SU-DHL-6 (cell line): Measurements from ENCODE around the gene RINL.

ENCODE experiments used
- H2AFZ ChIP-seq: fragments of 200-600 bp; sonication (generic); 2 replicates; pipeline ENCODE4 v1.6.1; 2014; ENCODE audit warnings: low read depth, mild to moderate bottlenecking, moderate library complexity, mixed read lengths, antibody characterized with exemption, low read length; ENCODE audit not compliant: severe bottlenecking
- H3F3A ChIP-seq: fragments of 200-600 bp; shearing (Covaris generic); 2 replicates; pipeline ENCODE4 v1.6.0; 2016; ENCODE audit warnings: antibody characterized with exemption, mild to moderate bottlenecking; ENCODE audit not compliant: insufficient read depth
- H3K27ac ChIP-seq: fragments of 200-600 bp; sonication (generic); 2 replicates; pipeline ENCODE4 v1.5.1; 2016; ENCODE audit warnings: low read depth, mild to moderate bottlenecking, low read length, moderate library complexity, mixed read lengths
- H3K27me3 ChIP-seq: fragments of 200-600 bp; sonication (generic), shearing (Covaris generic); 2 replicates; pipeline ENCODE4 v1.6.0; 2014; ENCODE audit warnings: mild to moderate bottlenecking, low read length
- H3K36me3 ChIP-seq: fragments of 200-600 bp; sonication (generic); 2 replicates; pipeline ENCODE4 v1.6.1; 2014; ENCODE audit warnings: mild to moderate bottlenecking, low read length, mixed read lengths
- H3K4me2 ChIP-seq: fragments of 300-600, 200-600 bp; shearing (Covaris generic), sonication (generic); 2 replicates; pipeline ENCODE4 v1.6.0; 2014; ENCODE audit warnings: low read length, low read depth, mild to moderate bottlenecking; ENCODE audit not compliant: poor library complexity, severe bottlenecking
- H3K4me3 ChIP-seq: fragments of 200-600 bp; sonication (generic); 2 replicates; pipeline ENCODE4 v1.5.1; 2014; ENCODE audit warnings: antibody characterized with exemption, low read length, mild to moderate bottlenecking, mixed read lengths; ENCODE audit not compliant: insufficient read depth, poor library complexity, severe bottlenecking
- H3K79me2 ChIP-seq: fragments of 200-600 bp; sonication (generic); 2 replicates; pipeline ENCODE4 v1.6.1; 2014; ENCODE audit warnings: mild to moderate bottlenecking, low read length, moderate library complexity; ENCODE audit not compliant: insufficient read depth
- H3K9ac ChIP-seq: fragments of 200-600 bp; sonication (generic); 2 replicates; pipeline ENCODE4 v1.7.0; 2014; ENCODE audit warnings: mild to moderate bottlenecking, low read length
- H3K9me2 ChIP-seq: fragments of 200-600 bp; sonication (generic); replicated peaks from 2 replicates; pipeline ENCODE4 v1.6.1; 2014; ENCODE audit warnings: low read length; ENCODE audit not compliant: insufficient read depth
- H3K9me3 ChIP-seq: fragments of 200-600 bp; sonication (generic); 2 replicates; pipeline ENCODE4 v1.6.1; 2014; ENCODE audit warnings: low read length, mixed read lengths; ENCODE audit not compliant: insufficient read depth
- H4K20me1 ChIP-seq: fragments of 200-600 bp; sonication (generic); 2 replicates; pipeline ENCODE4 v1.6.1; 2014; ENCODE audit warnings: low read depth, mild to moderate bottlenecking, antibody characterized with exemption, low read length, moderate library complexity, mixed read lengths
- EZH2phosphoT487 ChIP-seq: fragments of 200-600 bp; sonication (generic), shearing (Covaris generic); conservative IDR thresholded peaks from 2 replicates; pipeline ENCODE4 v1.6.1; 2018; ENCODE audit warnings: mild to moderate bottlenecking, antibody characterized with exemption, low read length, moderate library complexity, mixed read lengths
- TF ChIP-seq, protein P1 (sequence below): fragments of 200-600 bp; sonication (generic); IDR thresholded peaks from one replicate; pipeline ENCODE4 v1.5.1; 2017; ENCODE audit warnings: antibody characterized with exemption, mild to moderate bottlenecking, low read length, moderate library complexity; ENCODE audit not compliant: insufficient read depth, poor library complexity, severe bottlenecking

Gene RINL, protein sequence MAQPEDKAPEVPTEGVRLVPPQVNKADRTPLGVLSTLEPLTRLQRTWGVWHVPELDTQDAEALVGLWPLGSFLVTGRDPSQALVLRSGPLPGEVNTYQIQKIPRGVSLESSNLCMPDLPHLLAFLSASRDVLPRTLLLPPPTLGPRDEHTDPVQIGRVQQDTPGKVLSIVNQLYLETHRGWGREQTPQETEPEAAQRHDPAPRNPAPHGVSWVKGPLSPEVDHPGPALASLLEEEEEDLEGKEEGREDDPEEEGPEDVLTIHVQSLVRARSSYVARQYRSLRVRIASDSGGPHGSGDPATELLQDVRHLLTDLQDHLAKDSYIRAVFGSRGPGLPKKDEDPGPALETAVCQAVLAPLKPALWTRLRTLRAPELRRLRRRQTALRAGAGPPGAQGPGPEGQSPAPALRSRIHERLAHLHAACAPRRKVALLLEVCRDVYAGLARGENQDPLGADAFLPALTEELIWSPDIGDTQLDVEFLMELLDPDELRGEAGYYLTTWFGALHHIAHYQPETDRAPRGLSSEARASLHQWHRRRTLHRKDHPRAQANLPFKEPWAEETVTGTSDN

DNA sequence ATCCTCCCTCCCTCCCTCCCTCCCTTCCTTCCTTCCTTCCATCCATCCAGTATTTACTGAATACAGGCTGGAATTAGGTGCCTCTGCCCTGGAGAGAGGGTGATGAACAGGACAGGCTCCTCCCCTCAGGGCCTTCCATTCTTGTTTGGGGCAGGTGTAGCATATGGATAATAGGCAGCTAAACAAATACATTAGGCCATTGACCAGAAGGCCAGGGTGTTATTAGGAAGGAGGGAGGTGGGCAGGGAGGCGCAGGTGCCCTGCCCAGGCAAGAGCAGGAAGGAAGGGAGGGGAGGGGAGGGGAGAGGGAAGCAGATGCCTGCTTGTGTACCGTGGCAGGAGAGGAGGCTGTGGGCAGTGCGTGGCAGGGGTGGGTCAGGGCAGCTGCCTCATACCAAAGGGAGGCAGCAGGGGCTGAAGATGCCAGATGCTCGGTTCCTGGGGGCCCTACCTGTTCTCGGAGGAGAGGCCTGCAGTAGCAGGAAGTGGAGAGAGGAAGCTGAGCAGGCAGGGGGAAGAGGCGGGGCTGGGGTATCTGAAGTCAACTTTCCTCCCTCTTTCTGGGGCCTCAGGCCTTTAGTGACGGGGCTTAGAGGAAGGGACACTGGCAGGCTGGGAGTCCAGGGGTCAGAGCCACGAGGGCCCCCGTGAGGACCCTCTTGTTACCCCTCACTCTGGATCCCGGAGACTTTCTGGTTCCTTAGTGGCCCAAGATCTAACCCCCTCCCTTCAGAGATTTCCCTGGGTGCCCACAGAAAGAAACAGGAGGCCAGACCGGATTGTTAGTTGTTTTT is at the start of gene RINL:
Gene RINL, minus strand, starts transcription at position 495 of the 794 bp plus-strand sequence. CDS start 1,533 bp downstream, outside the sequence.
- Histone ChIP-seq H3K9me2 (no peaks in the 10 kb centered on the region), H4K20me1 (no peaks in the 10 kb centered on the region), H3K9me3 (no peaks in the 10 kb centered on the region), H3K4me3 (peak within 1 kb of the TSS; percentile 47), H3K27me3 (no peaks in the 10 kb centered on the region), H3F3A (peaks cover 31% of the 10 kb centered on the region), H3K27ac (peak within 1 kb of the TSS; percentile 94), H3K36me3 (no peaks in the 10 kb centered on the region), H3K4me2 (peak within 1 kb of the TSS; percentile 84), H3K9ac (peak within 1 kb of the TSS; percentile 77), H3K79me2 (no peaks in the 10 kb centered on the region), H2AFZ (peak within 1 kb of the TSS; percentile 59)
- TF ChIP-seq EZH2phosphoT487: no peak
- TF ChIP-seq, protein P1, sequence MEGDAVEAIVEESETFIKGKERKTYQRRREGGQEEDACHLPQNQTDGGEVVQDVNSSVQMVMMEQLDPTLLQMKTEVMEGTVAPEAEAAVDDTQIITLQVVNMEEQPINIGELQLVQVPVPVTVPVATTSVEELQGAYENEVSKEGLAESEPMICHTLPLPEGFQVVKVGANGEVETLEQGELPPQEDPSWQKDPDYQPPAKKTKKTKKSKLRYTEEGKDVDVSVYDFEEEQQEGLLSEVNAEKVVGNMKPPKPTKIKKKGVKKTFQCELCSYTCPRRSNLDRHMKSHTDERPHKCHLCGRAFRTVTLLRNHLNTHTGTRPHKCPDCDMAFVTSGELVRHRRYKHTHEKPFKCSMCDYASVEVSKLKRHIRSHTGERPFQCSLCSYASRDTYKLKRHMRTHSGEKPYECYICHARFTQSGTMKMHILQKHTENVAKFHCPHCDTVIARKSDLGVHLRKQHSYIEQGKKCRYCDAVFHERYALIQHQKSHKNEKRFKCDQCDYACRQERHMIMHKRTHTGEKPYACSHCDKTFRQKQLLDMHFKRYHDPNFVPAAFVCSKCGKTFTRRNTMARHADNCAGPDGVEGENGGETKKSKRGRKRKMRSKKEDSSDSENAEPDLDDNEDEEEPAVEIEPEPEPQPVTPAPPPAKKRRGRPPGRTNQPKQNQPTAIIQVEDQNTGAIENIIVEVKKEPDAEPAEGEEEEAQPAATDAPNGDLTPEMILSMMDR: no peak

DNA sequence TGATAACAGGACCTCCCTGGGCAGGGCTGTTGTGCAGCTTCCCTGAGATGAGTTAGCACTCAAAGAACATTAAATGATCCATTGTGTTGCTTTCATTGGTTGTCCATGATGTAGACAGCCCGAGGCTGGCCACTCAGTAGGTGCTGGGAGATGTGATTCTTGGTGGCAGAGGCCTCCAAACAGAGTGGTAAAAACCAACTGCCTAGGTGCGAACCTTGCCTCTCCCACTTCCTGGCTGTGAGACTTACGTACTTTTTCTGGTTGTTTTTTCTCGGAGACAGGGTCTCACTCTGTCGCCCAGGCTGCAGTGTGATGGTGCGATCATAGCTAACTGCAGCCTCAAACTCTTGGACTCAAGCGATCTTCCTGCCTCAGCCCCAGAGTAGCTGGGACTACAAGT is 46.3 kb upstream of the RINL start:
- no peak overlapping the region for H3K4me2 ChIP-seq
- peaks cover 21% of the 10 kb centered on the region for H3K79me2 ChIP-seq
- no peak overlapping the region for H3K27ac ChIP-seq
- H3K36me3 ChIP-seq: no peaks in the 10 kb centered on the region
- H3K9me3 ChIP-seq: no peaks in the 10 kb centered on the region
- no peaks in the 10 kb centered on the region for H3F3A ChIP-seq
- H2AFZ ChIP-seq: no peak overlapping the region
- no peak overlapping the region for H3K9ac ChIP-seq
- H3K4me3 ChIP-seq: no peak overlapping the region
- no peaks in the 10 kb centered on the region for H4K20me1 ChIP-seq
- H3K27me3 ChIP-seq: no peaks in the 10 kb centered on the region
- H3K9me2 ChIP-seq: no peaks in the 10 kb centered on the region
- TF ChIP-seq, protein P1: no peak
- no peak for TF ChIP-seq EZH2phosphoT487

DNA sequence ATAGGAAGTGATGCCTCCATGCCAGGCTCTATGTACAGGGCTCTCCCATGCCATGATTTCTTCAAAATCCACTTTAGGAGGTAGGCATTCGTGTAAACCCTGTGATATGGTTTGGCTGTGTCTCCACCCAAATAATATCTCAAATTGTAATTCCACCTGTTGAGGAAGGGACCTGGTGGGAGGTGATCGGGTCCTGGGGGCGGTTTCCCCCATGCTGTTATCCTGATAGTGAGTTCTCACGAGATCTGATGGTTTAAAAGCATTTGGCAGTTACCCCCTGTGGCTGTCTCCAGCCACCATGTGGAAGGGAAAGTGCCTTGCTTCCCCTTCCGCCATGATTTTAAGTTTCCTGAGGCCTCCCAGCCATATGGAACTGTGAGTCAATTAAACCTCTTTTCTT is 44.4 kb upstream of the RINL start:
- no peak for TF ChIP-seq EZH2phosphoT487
- TF ChIP-seq, protein P1: no peak
- no peak overlapping the region for H3K27ac ChIP-seq
- H4K20me1 ChIP-seq: no peaks in the 10 kb centered on the region
- no peaks in the 10 kb centered on the region for H3K36me3 ChIP-seq
- H3K4me2 ChIP-seq: no peak overlapping the region
- no peak overlapping the region for H3K4me3 ChIP-seq
- no peaks in the 10 kb centered on the region for H3K9me3 ChIP-seq
- no peaks in the 10 kb centered on the region for H3F3A ChIP-seq
- H3K79me2 ChIP-seq: peaks cover 2% of the 10 kb centered on the region; the same call in 1 of the 2 replicates
- no peaks in the 10 kb centered on the region for H3K27me3 ChIP-seq
- no peak overlapping the region for H2AFZ ChIP-seq
- H3K9ac ChIP-seq: no peak overlapping the region
- no peaks in the 10 kb centered on the region for H3K9me2 ChIP-seq
